Cardiac muscle cell (in vitro differentiated cells and primary cell): ENCODE results near the gene EFHD1. TPM values are rescaled to one million over a fixed set of nuclear protein-coding genes. Genes with fewer than 3 reads are reported as not detected.

Experiments used
- DNase-seq, 2 donors: peaks; one replicate each; pipeline versions ENCODE4 v3.0.0 to v3.0.0-alpha.2; 2010 to 2017; ENCODE audit warnings: low read depth in 1 of 2, low spot score in 1 of 2
- H3K27ac ChIP-seq: fragments of 200-600 bp; sonication (generic); 2 replicates; pipeline ENCODE4 v1.5.1; 2016
- H3K27me3 ChIP-seq: fragments of 200-600 bp; sonication (generic); 2 replicates; pipeline ENCODE4 v1.6.0; 2016; ENCODE audit warnings: control low read depth
- H3K36me3 ChIP-seq: fragments of 200-600 bp; sonication (generic); 2 replicates; pipeline ENCODE4 v1.5.1; 2016; ENCODE audit warnings: control low read depth
- H3K4me1 ChIP-seq: fragments of 200-600 bp; sonication (generic); 2 replicates; pipeline ENCODE4 v1.8.1; 2017; ENCODE audit warnings: low read depth, mild to moderate bottlenecking, mixed run types
- H3K4me3 ChIP-seq: fragments of 200-600 bp; sonication (generic); 2 replicates; pipeline ENCODE4 v1.5.1; 2016; ENCODE audit warnings: mild to moderate bottlenecking
- H3K9me3 ChIP-seq: fragments of 200-600 bp; sonication (generic); 2 replicates; pipeline ENCODE4 v1.5.1; 2017; ENCODE audit warnings: low read depth, mild to moderate bottlenecking, control low read depth
- polyA plus RNA-seq: library from polyadenylated mRNA; unstranded; fragments of >200 nt; fragmentation: Nextera tagmentation; extraction: Ambion mirVana; gene quantifications from 2 replicates; pipeline ENCODE4 v1.2.1, GENCODE V29; 2016
- total RNA-seq: library from RNA; depleted of rRNA; stranded (reverse); fragments of >200 nt; gene quantifications from 2 replicates; pipeline ENCODE4 v1.2.3, GENCODE V29; 2016
- TF ChIP-seq, protein P1 (sequence below): IDR thresholded peaks from 2 replicates; pipeline ENCODE4 v1.5.1; 2012; ENCODE audit warnings: low read depth, mild to moderate bottlenecking, low read length

The EFHD1 gene
- total and polyA plus RNA-seq, 2 experiments from 2014 or later, result 8.0 to 12.4 TPM

DNA sequence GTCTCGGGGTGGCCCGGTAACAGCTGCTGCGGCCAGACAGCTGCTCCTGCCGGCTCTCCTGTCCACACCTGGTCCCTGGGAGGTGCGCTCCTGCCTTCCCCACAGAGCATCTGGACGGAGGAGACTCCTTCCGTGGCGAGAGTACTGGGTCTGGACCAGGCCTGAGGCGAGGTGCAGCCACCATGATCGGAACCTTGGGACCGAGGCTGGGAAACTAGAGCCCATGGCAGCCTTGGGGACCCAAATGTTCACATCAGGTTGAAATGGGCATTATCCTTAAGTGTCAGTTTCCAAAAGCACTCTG lies 64.4 kb downstream of the EFHD1 start:
- no peak for DNase-seq
- TF ChIP-seq, protein P1, sequence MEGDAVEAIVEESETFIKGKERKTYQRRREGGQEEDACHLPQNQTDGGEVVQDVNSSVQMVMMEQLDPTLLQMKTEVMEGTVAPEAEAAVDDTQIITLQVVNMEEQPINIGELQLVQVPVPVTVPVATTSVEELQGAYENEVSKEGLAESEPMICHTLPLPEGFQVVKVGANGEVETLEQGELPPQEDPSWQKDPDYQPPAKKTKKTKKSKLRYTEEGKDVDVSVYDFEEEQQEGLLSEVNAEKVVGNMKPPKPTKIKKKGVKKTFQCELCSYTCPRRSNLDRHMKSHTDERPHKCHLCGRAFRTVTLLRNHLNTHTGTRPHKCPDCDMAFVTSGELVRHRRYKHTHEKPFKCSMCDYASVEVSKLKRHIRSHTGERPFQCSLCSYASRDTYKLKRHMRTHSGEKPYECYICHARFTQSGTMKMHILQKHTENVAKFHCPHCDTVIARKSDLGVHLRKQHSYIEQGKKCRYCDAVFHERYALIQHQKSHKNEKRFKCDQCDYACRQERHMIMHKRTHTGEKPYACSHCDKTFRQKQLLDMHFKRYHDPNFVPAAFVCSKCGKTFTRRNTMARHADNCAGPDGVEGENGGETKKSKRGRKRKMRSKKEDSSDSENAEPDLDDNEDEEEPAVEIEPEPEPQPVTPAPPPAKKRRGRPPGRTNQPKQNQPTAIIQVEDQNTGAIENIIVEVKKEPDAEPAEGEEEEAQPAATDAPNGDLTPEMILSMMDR, result no peak
- no peaks in the 10 kb centered on the region for H3K9me3 ChIP-seq
- peak overlapping the region; percentile 99 for H3K27ac ChIP-seq
- peaks cover 20% of the 10 kb centered on the region for H3K4me1 ChIP-seq
- peak overlapping the region; percentile 82 for H3K4me3 ChIP-seq
- H3K27me3 ChIP-seq, result no peaks in the 10 kb centered on the region
- H3K36me3 ChIP-seq, result no peaks in the 10 kb centered on the region

DNA sequence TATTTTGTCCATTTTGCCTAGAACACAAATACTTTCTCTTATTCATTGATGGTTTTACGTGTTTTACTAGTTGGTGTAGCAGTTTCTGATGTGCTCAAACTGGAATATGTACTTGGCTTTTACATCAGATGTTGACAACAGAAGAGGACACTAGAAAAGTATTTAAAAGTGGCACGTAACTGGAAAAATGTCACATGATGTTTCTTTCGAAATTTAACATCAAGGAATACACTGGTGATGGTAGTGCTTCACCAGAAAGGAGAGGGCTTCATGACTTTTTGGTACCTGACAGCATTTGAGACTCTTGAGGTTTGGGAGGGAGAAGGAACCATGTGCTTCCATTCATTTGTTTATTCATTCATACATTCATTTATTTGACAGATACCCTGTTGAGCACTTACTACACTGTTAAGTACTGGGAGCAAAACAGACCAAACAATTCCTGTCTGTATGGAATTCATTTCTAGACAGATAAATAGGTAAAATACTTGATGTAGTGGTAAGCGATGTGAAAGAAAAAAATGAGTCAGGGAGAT lies 65.2 kb downstream of the EFHD1 start:
- Histone ChIP-seq H3K27ac (peak overlapping the region; percentile 99), H3K27me3 (no peaks in the 10 kb centered on the region), H3K4me3 (peak overlapping the region; percentile 82), H3K4me1 (peaks cover 20% of the 10 kb centered on the region), H3K9me3 (no peaks in the 10 kb centered on the region), H3K36me3 (no peaks in the 10 kb centered on the region)
- TF ChIP-seq, protein P1, result no peak
- DNase-seq, result peak in 1 of 2 donors; percentile 10

DNA sequence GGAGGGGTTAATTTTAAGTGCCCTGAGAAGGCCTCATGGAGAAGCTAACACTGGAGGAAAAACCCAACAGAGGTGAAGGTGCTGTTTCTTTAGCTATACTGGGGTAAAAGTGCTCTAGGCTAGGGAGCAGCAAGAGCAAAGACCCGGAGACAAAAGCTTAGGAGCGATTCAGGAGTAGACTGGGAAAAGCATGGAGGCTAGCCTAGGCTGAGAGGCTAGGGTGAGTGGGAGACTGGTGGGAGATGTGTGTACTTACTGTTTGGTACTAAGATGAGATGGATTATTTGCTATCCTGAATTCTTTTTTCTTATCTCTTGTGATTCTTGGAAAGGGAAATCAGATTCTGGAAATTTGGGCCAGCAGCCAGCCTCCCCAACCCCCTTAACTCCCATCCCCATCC lies 65.7 kb downstream of the EFHD1 start:
- TF ChIP-seq, protein P1, result no peak
- Histone ChIP-seq H3K36me3 (peaks cover 3% of the 10 kb centered on the region), H3K4me1 (peaks cover 20% of the 10 kb centered on the region), H3K27me3 (no peaks in the 10 kb centered on the region), H3K4me3 (peak overlapping the region; percentile 82), H3K27ac (peak overlapping the region; percentile 99), H3K9me3 (no peaks in the 10 kb centered on the region)
- DNase-seq, result no peak

DNA sequence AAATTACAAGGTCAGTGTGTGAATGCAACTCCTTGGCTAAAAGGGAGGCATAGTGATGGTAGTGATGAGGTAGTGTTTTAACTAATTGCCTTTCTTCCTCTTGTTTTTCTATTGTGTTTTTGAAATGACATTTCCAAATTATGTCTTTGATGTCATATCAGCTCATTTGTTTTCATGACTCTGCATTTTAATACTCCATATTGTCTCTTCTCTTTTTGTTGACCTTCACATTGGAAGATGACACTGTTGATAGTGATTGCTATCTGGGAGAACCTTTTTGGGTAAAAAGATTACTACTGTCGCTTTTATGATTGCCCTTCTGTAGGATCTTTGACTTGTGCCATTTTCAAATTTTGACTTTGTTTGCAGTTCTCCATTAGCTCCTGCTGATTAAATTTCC lies 66.8 kb downstream of the EFHD1 start:
- DNase-seq, result no peak
- Histone ChIP-seq H3K4me1 (peaks cover 20% of the 10 kb centered on the region), H3K27ac (no peak overlapping the region), H3K36me3 (peaks cover 3% of the 10 kb centered on the region), H3K4me3 (no peak overlapping the region), H3K27me3 (no peaks in the 10 kb centered on the region), H3K9me3 (no peaks in the 10 kb centered on the region)
- TF ChIP-seq, protein P1, result no peak

DNA sequence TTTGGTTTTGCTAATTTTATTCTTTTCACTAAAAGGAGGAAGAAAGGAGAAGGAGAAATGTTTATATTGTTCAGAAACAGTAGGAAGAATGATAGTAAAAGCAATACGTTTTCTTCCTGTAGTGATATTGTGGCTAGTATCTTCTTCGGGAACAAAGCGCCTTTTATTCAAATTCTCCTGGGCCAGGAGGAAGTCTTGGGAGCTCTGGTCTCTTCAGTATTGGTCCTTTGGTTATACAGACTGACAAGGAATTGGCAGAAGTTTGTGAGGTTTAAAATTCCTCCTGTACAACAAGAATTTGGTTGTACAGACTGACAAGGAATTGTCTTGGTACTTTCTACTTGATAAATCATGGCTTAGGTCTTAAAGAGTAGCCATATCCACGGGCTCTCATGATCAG lies 73.7 kb downstream of the EFHD1 start:
- DNase-seq, result no peak
- Histone ChIP-seq H3K4me1 (no peaks in the 10 kb centered on the region), H3K36me3 (peaks cover 16% of the 10 kb centered on the region), H3K27me3 (no peaks in the 10 kb centered on the region), H3K9me3 (no peaks in the 10 kb centered on the region), H3K27ac (no peak overlapping the region), H3K4me3 (no peak overlapping the region)
- TF ChIP-seq, protein P1, result no peak

DNA sequence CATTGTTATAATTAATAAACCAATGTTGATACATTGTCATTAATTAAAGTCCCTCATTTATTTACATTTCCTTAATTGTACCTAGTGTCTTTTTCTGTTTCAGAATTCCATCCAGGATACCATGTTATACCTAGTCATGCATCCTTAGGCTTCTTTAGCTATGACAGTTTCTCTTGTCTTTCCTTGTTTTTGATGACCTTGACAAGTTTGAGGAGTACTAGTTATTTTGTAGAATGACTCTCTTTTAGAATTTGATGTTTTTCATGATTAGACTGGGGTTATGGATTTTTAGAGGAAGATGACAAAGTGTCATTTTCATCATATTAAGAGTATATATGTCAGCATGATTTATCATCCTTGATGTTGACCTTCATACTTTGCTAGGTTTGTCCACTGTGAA lies 80.1 kb downstream of the EFHD1 start:
- DNase-seq, result no peak
- Histone ChIP-seq H3K4me1 (no peaks in the 10 kb centered on the region), H3K9me3 (no peaks in the 10 kb centered on the region), H3K27ac (no peak overlapping the region), H3K27me3 (no peaks in the 10 kb centered on the region), H3K36me3 (no peaks in the 10 kb centered on the region), H3K4me3 (no peak overlapping the region)
- TF ChIP-seq, protein P1, result no peak
